IPS-20b (cell line): ENCODE data around the gene DLG2.

Experiments used
- H3K27ac ChIP-seq: one replicate; pipeline ENCODE4 v1.5.1; 2013; ENCODE audit warnings: low read length
- H3K27me3 ChIP-seq: 2 replicates; pipeline ENCODE4 v1.6.1; 2013; ENCODE audit warnings: mild to moderate bottlenecking, low read length, inconsistent platforms; ENCODE audit not compliant: insufficient read depth
- H3K36me3 ChIP-seq: 2 replicates; pipeline ENCODE4 v1.6.1; 2013; ENCODE audit warnings: low read depth, mild to moderate bottlenecking, inconsistent platforms, low read length, moderate library complexity; ENCODE audit not compliant: insufficient read depth
- H3K4me1 ChIP-seq: 2 replicates; pipeline ENCODE4 v1.6.1; 2013; ENCODE audit warnings: mild to moderate bottlenecking, control low read depth, inconsistent platforms, low read length, moderate library complexity; ENCODE audit not compliant: insufficient read depth
- H3K4me3 ChIP-seq: 2 replicates; pipeline ENCODE4 v1.5.1; 2013; ENCODE audit warnings: mild to moderate bottlenecking, low read length, inconsistent platforms
- H3K9ac ChIP-seq: 2 replicates; pipeline ENCODE4 v1.6.1; 2013; ENCODE audit warnings: low read depth, mild to moderate bottlenecking, inconsistent platforms, low read length, moderate library complexity
- H3K9me3 ChIP-seq: 2 replicates; pipeline ENCODE4 v1.6.1; 2013; ENCODE audit warnings: mild to moderate bottlenecking, low read depth, low read length, inconsistent platforms; ENCODE audit not compliant: insufficient read depth

Gene DLG2

GRCh38 chr11:85599083-85599482 is 28.1 kb downstream of the DLG2 start:
- Histone ChIP-seq H3K27me3 (no peaks in the 10 kb centered on the region), H3K36me3 (no peaks in the 10 kb centered on the region), H3K9ac (no peak overlapping the region), H3K4me3 (no peak overlapping the region), H3K9me3 (no peaks in the 10 kb centered on the region), H3K27ac (no peak overlapping the region), H3K4me1 (no peaks in the 10 kb centered on the region)

DNA sequence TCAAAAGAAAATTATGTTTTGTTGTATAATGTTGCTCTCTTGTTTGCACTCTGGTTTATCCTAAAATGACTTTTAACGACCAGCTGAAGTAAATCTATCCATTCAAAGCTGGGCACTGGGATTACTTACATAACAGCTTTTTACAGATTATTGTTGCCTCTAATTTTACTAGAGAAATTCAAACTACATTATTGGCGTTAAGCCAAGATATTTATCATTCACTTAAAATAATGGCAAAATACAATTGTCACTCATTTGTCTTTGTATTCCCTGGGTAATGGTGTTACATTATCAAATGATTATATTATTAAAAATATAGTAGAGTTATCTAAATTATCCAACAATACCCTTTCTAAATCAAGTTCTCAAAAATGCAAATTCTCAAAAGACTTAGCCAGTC is 30.3 kb downstream of the DLG2 start:
- Histone ChIP-seq H3K27me3 (no peaks in the 10 kb centered on the region), H3K9ac (no peak overlapping the region), H3K4me1 (peaks cover 7% of the 10 kb centered on the region; the same call in 1 of the 2 replicates), H3K9me3 (no peaks in the 10 kb centered on the region), H3K36me3 (no peaks in the 10 kb centered on the region), H3K27ac (no peak overlapping the region), H3K4me3 (no peak overlapping the region)

DNA sequence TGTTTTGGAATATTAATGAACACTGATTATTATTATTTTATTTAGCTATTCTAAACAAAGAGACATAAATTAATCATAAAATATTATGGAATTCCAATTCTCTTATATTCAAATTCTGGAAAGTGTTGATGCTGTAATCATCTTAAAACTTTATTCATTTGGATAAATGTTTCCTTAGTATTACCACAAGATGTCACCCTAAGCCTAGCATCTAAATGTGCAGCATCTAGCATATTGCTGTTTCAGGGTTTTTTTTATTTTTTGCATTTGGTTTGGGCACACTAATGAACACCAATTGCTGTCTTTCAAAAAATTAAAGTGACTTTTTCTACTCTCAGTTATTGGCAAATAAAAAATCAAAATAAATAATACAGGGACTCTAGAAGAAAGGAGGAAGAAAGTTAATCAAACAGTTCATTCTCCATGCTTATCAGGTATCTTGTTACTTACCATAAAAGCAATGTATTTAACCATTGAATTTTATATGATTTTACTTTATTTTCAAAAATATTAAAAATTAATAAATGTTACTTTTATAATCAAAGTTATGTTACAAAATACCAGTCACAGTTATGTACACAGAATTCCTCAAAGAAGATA is 31.8 kb downstream of the DLG2 start:
- Histone ChIP-seq H3K4me1 (peaks cover 7% of the 10 kb centered on the region; the same call in 1 of the 2 replicates), H3K9me3 (no peaks in the 10 kb centered on the region), H3K9ac (no peak overlapping the region), H3K36me3 (no peaks in the 10 kb centered on the region), H3K4me3 (no peak overlapping the region), H3K27ac (no peak overlapping the region), H3K27me3 (no peaks in the 10 kb centered on the region)

- H3K9me3 ChIP-seq: peaks cover 14% of the 10 kb centered on the region; the same call in 1 of the 2 replicates
- H3K4me3 ChIP-seq: no peak overlapping the region
- H3K9ac ChIP-seq: no peak overlapping the region
- no peak overlapping the region for H3K27ac ChIP-seq
- no peaks in the 10 kb centered on the region for H3K27me3 ChIP-seq
- peaks cover 7% of the 10 kb centered on the region; the same call in 1 of the 2 replicates for H3K4me1 ChIP-seq
- H3K36me3 ChIP-seq: no peaks in the 10 kb centered on the region
Measured at GRCh38 chr11:85590848-85591483, 36.2 kb downstream of the DLG2 start.

DNA sequence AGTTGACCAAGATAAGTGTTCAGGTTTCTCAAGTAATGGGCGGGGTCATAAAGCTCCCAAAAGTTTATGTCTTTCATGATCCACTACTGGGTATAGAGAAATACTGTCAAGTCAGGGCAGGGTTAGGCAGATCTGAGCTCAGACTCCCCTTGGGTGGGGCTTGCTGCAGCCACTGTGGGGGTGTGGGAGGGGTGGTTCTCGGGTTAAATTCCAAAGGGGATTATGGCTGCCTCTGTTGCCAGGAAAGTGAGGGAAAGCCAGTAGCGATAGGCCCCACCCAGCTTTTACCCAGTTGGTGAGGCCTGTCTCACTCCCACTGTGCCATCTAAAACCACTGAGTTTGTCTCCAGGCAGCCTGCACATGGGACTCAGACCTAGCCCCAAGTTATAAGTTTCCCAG is 37.8 kb downstream of the DLG2 start:
- Histone ChIP-seq H3K27ac (peak overlapping the region; percentile 16), H3K4me1 (peaks cover 7% of the 10 kb centered on the region; the same call in 1 of the 2 replicates), H3K9me3 (peaks cover 14% of the 10 kb centered on the region; the same call in 1 of the 2 replicates), H3K27me3 (no peaks in the 10 kb centered on the region), H3K9ac (0 out of 2 replicates have a peak overlapping the region, but pooled peaks have one; percentile 20), H3K4me3 (no peak overlapping the region), H3K36me3 (no peaks in the 10 kb centered on the region)

DNA sequence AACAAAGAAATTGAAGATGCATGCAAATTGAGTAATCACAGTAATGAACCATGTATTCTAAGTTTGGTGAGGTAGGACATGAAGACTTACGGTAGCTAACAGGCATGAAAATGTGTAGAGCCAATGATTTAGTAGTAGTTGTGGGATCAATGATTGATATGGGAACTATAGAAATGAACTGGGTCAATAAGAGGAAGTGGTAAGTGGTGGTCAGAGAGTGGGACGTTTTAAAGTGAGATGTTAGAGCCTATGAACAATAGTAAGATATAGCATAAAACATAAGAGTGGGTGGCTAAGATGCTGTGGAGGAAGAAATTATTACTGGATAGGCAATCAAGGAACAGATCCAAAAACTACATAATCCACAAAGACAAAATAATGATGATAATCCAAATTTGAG is 45.0 kb downstream of the DLG2 start:
- no peaks in the 10 kb centered on the region for H3K4me1 ChIP-seq
- no peak overlapping the region for H3K4me3 ChIP-seq
- no peaks in the 10 kb centered on the region for H3K27me3 ChIP-seq
- H3K27ac ChIP-seq: no peak overlapping the region
- H3K9me3 ChIP-seq: peaks cover 5% of the 10 kb centered on the region; the same call in 1 of the 2 replicates
- no peak overlapping the region for H3K9ac ChIP-seq
- no peaks in the 10 kb centered on the region for H3K36me3 ChIP-seq

GRCh38 chr11:85575388-85575787 is 51.8 kb downstream of the DLG2 start:
- Histone ChIP-seq H3K27ac (no peak overlapping the region), H3K4me3 (no peak overlapping the region), H3K4me1 (no peaks in the 10 kb centered on the region), H3K9me3 (peaks cover 10% of the 10 kb centered on the region), H3K36me3 (no peaks in the 10 kb centered on the region), H3K9ac (no peak overlapping the region), H3K27me3 (no peaks in the 10 kb centered on the region)

DNA sequence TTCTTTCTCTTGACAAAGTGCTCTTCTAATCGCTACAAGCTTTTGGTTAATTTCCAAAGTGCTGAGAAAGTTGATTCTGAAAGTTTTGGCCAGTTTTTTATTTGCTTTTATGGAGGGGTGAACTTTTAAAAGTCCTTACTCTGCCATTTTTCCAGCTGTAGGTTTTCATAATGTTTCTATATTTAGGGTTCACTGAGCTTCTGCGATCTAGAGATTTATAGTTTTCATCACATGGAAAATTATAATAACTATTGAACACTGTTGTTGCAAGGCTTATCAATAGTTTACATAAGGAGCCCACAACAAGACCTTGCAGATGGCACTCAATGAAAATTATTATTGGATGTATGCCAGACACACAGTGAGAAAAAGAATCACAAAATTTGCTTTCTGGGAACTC is 55.1 kb downstream of the DLG2 start:
- no peaks in the 10 kb centered on the region for H3K27me3 ChIP-seq
- no peak overlapping the region for H3K27ac ChIP-seq
- H3K36me3 ChIP-seq: no peaks in the 10 kb centered on the region
- no peaks in the 10 kb centered on the region for H3K4me1 ChIP-seq
- H3K4me3 ChIP-seq: no peak overlapping the region
- peaks cover 8% of the 10 kb centered on the region for H3K9me3 ChIP-seq
- H3K9ac ChIP-seq: no peak overlapping the region

- Histone ChIP-seq H3K36me3 (no peaks in the 10 kb centered on the region), H3K27me3 (no peaks in the 10 kb centered on the region), H3K9ac (no peak overlapping the region), H3K27ac (no peak overlapping the region), H3K4me1 (no peaks in the 10 kb centered on the region), H3K4me3 (no peak overlapping the region), H3K9me3 (peaks cover 3% of the 10 kb centered on the region)
Measured at GRCh38 chr11:85569525-85569924, 57.6 kb downstream of the DLG2 start.

DNA sequence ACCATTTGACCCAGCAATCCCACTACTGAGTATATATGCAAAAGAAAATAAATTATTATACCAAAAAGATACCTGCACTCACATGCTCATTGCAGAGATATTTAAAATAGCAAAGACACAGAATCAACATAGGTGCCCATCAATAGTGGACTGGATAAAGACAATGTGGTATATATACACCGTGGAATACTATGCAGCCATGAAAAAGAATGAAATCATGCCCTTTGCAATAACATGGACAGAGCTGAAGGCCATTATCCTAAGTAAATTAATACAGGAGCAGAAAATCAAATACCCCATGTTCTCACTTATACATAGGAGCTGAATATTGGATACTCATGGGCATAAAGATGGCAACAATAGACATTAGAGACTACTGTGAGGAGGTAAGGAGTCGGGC is 68.7 kb downstream of the DLG2 start:
- H3K9me3 ChIP-seq: peaks cover 9% of the 10 kb centered on the region; the same call in 1 of the 2 replicates

GRCh38 chr11:85551881-85552280 is 75.3 kb downstream of the DLG2 start:
- Histone ChIP-seq H3K4me3 (no peak overlapping the region), H3K27ac (no peak overlapping the region), H3K36me3 (no peaks in the 10 kb centered on the region), H3K4me1 (peaks cover 6% of the 10 kb centered on the region; the same call in 1 of the 2 replicates), H3K9me3 (peaks cover 9% of the 10 kb centered on the region), H3K27me3 (no peaks in the 10 kb centered on the region), H3K9ac (no peak overlapping the region)

More for the DNA sequence above, 68.7 kb downstream of the DLG2 start:
- Histone ChIP-seq H3K27me3 (no peaks in the 10 kb centered on the region), H3K27ac (no peak overlapping the region), H3K4me3 (no peak overlapping the region), H3K4me1 (no peaks in the 10 kb centered on the region), H3K9ac (no peak overlapping the region), H3K36me3 (no peaks in the 10 kb centered on the region)

DNA sequence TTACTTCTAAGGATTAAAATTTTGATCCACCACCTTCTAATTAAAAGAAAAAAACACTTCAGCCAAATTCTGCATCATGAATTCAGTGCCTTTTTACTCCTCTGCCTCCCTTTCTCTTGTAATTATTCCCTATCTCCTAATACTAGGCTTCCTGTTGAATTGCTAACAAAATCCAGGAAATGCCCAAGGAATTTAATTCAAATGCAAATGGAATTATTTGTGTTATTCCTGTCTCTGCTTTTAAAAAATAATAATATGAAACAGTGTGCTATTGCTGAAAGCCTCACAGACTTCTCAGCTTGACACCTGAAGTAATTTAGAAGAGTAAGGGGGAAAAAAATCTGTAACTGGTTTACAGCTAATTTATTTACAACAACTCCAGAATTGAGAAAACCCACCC is 85.5 kb downstream of the DLG2 start:
- H3K27me3 ChIP-seq: no peaks in the 10 kb centered on the region
- no peaks in the 10 kb centered on the region for H3K9me3 ChIP-seq
- no peaks in the 10 kb centered on the region for H3K36me3 ChIP-seq
- peak overlapping the region; percentile 36; the same call in 1 of the 2 replicates for H3K9ac ChIP-seq
- peaks cover 22% of the 10 kb centered on the region; the same call in 1 of the 2 replicates for H3K4me1 ChIP-seq
- H3K27ac ChIP-seq: peak overlapping the region; percentile 63
- peak overlapping the region; percentile 14; the same call in 1 of the 2 replicates for H3K4me3 ChIP-seq
